LNCaP clone FGC (cell line): ENCODE measurements around the gene FRMPD2.
"Not testable (repeated sequence)": the region's sequence is repeated elsewhere in the genome, so short reads cannot be mapped to it uniquely, and the experiment has no call there.

Experiments used
- DNase-seq: peaks from one replicate; pipeline ENCODE4 v3.0.0-alpha.2; 2011; ENCODE audit warnings: low read depth
- H3K4me3 ChIP-seq: 2 replicates; pipeline ENCODE4 v1.5.1; 2011; ENCODE audit warnings: mild to moderate bottlenecking, low read depth, low read length, control low read depth
- CTCF ChIP-seq: IDR thresholded peaks from 2 replicates; pipeline ENCODE4 v1.5.1; 2012; ENCODE audit warnings: mild to moderate bottlenecking; ENCODE audit not compliant: control insufficient read depth, insufficient read depth; ENCODE audit errors: extremely low read depth

FRMPD2 gene

GRCh38 chr10:48248462-48248861 lies 26.0 kb downstream of the FRMPD2 start:
- no peak for TF ChIP-seq CTCF
- no peak overlapping the region for H3K4me3 ChIP-seq
- DNase-seq, result no peak

- H3K4me3 ChIP-seq, result no peak overlapping the region
- DNase-seq, result no peak
- no peak for TF ChIP-seq CTCF
Observed at GRCh38 chr10:48247680-48248079, 26.8 kb downstream of the FRMPD2 start.

GRCh38 chr10:48246501-48246900 lies 28.0 kb downstream of the FRMPD2 start:
- no peak for TF ChIP-seq CTCF
- no peak overlapping the region for H3K4me3 ChIP-seq
- DNase-seq, result no peak

GRCh38 chr10:48245977-48246376 lies 28.5 kb downstream of the FRMPD2 start:
- no peak for TF ChIP-seq CTCF
- DNase-seq, result no peak
- no peak overlapping the region for H3K4me3 ChIP-seq

GRCh38 chr10:48243921-48244320 lies 30.6 kb downstream of the FRMPD2 start:
- not testable (repeated sequence) for DNase-seq, H3K4me3 ChIP-seq

- DNase-seq, result no peak
- TF ChIP-seq CTCF, result no peak
- no peak overlapping the region for H3K4me3 ChIP-seq
Observed at GRCh38 chr10:48243487-48243886, 31.0 kb downstream of the FRMPD2 start.

- TF ChIP-seq CTCF, result no peak
- no peak overlapping the region for H3K4me3 ChIP-seq
- no peak for DNase-seq
Observed at GRCh38 chr10:48242171-48242904, 32.2 kb downstream of the FRMPD2 start.
